Mammary epithelial cell (primary cell): Measurements from ENCODE around the gene NLRX1.

Source experiments
- CTCF ChIP-seq, 2 donors: IDR thresholded peaks in 1 of 2; conservative IDR thresholded peaks in 1 of 2; 2 replicates each; pipeline ENCODE4 v1.5.1; 2011 to 2012; ENCODE audit warnings: inconsistent platforms in 2 of 2, low read length in 2 of 2, mild to moderate bottlenecking in 2 of 2, control low read depth in 1 of 2, low read depth in 1 of 2; ENCODE audit not compliant: insufficient read depth in 1 of 2; ENCODE audit errors: extremely low read depth in 1 of 2
- EZH2 ChIP-seq: IDR thresholded peaks from 2 replicates; pipeline ENCODE4 v1.6.1; 2012; ENCODE audit warnings: low read length, inconsistent platforms, borderline replicate concordance

- TF ChIP-seq CTCF (conservative IDR thresholded peaks at IDR 0.05 in 1 of 2, IDR thresholded peaks at IDR 0.05 in 1 of 2; ENCODE audit: extremely low read depth in 1 of 2, insufficient read depth in 1 of 2, low read depth in 1 of 2, low read length in 2 of 2), result peak; percentile 57 to 91
- no peak for TF ChIP-seq EZH2
Measured at GRCh38 chr11:119205574-119206510, 37.3 kb downstream of the NLRX1 start, which contains the start of gene CBL.
